K562 (cell line): ENCODE data around the gene AMPD3. TPM values are rescaled to one million over a fixed set of nuclear protein-coding genes. Genes with fewer than 3 reads are reported as not detected.

ENCODE experiments used
- ARHGAP35 ChIP-seq: fragments of 450-650 bp; IDR thresholded peaks from 2 replicates; pipeline ENCODE4 v1.6.1; 2018; ENCODE audit not compliant: partially characterized antibody
- ASH1L ChIP-seq: fragments of 450-650 bp; IDR thresholded peaks from 2 replicates; pipeline ENCODE4 v1.6.1; 2018; ENCODE audit warnings: borderline replicate concordance, mild to moderate bottlenecking, low read depth; ENCODE audit not compliant: partially characterized antibody
- BRF2 ChIP-seq: IDR thresholded peaks from 3 replicates; pipeline ENCODE4 v1.6.1; 2011; ENCODE audit warnings: borderline replicate concordance, mild to moderate bottlenecking; ENCODE audit not compliant: insufficient read length, insufficient read depth
- CAMTA2 ChIP-seq: fragments of 250-450 bp; sonication (Bioruptor Pico); conservative IDR thresholded peaks from 2 replicates; pipeline ENCODE4 v1.5.1; 2022
- CCNT2 ChIP-seq: IDR thresholded peaks from 2 replicates; pipeline ENCODE4 v1.6.1; 2011; ENCODE audit warnings: borderline replicate concordance, low read depth, mild to moderate bottlenecking, moderate library complexity, mixed read lengths, low read length; ENCODE audit not compliant: insufficient read length; ENCODE audit errors: extremely low read depth
- GTF2B ChIP-seq: IDR thresholded peaks from 2 replicates; pipeline ENCODE4 v1.6.1; 2011; ENCODE audit not compliant: insufficient read length; ENCODE audit errors: extremely low read depth
- HNRNPUL1 ChIP-seq: fragments of 200-400 bp; formaldehyde crosslinking; IDR thresholded peaks from 2 replicates; pipeline ENCODE4 v1.6.1; 2017; ENCODE audit warnings: low read length
- LCOR ChIP-seq: sonication (generic); formaldehyde crosslinking; IDR thresholded peaks from 2 replicates; pipeline ENCODE4 v1.8.0; 2022; ENCODE audit warnings: mild to moderate bottlenecking, missing genetic modification reagents
- POLR2B ChIP-seq: fragments of 450-650 bp; IDR thresholded peaks from 2 replicates; pipeline ENCODE4 v1.6.1; 2018; ENCODE audit warnings: low read depth; ENCODE audit not compliant: partially characterized antibody
- SNIP1 ChIP-seq: fragments of 450-650 bp; IDR thresholded peaks from 2 replicates; pipeline ENCODE4 v1.7.1; 2017; ENCODE audit warnings: low read depth, mild to moderate bottlenecking
- UBTF ChIP-seq, 2 experiments: IDR thresholded peaks; 2 replicates each; pipeline ENCODE4 v1.6.1; 2012; ENCODE audit warnings: improper control_type of control experiment in 2 of 2, low read depth in 2 of 2, low read length in 2 of 2, borderline replicate concordance in 1 of 2
- ZBTB1 ChIP-seq: sonication (generic); formaldehyde crosslinking; IDR thresholded peaks from 2 replicates; pipeline ENCODE4 v1.8.1; 2023; ENCODE audit warnings: missing genetic modification reagents, low read depth, mild to moderate bottlenecking, borderline replicate concordance
- ZNF274 ChIP-seq: IDR thresholded peaks from 2 replicates; pipeline ENCODE4 v1.6.1; 2011; ENCODE audit warnings: low read depth, mild to moderate bottlenecking, low read length, moderate library complexity, borderline replicate concordance
- ZNF398 ChIP-seq: fragments of 250-450 bp; sonication (Bioruptor Pico); IDR thresholded peaks from 2 replicates; pipeline ENCODE4 v1.8.0; 2021; ENCODE audit warnings: moderate library complexity, mild to moderate bottlenecking, inconsistent platforms
- ZNF41 ChIP-seq: fragments of 250-450 bp; sonication (Bioruptor Pico); conservative IDR thresholded peaks from 2 replicates; pipeline ENCODE4 v1.4.0; 2020; ENCODE audit warnings: mild to moderate bottlenecking
- ZNF561 ChIP-seq: fragments of 450-650 bp; formaldehyde crosslinking; conservative IDR thresholded peaks from 2 replicates; pipeline ENCODE4 v1.4.0; 2020; ENCODE audit warnings: mild to moderate bottlenecking, moderate library complexity
- ZNF717 ChIP-seq: fragments of 250-450 bp; sonication (Bioruptor Pico); IDR thresholded peaks from 2 replicates; pipeline ENCODE4 v1.5.0; 2021
- ZNF77 ChIP-seq: fragments of 250-450 bp; sonication (Bioruptor Pico); IDR thresholded peaks from 2 replicates; pipeline ENCODE4 v1.5.0; 2020
- polyA plus RNA-seq, 8 experiments: library from polyadenylated mRNA; depleted of rRNA in 4 of 8; stranded (reverse) in 5 of 8; unstranded in 3 of 8; fragments of >200 nt; fragmentation: Nextera tagmentation in 2 of 8; fragmentation: Illumina TruSeq in 1 of 8; extraction: Ambion mirVana in 2 of 8; extraction: Trizol in 1 of 8; gene quantifications; 2 replicates each; pipeline versions ENCODE4 v1.2.1 to v1.2.3, GENCODE V29; 2011 to 2014; ENCODE audit warnings: inconsistent platforms in 1 of 8, missing spikeins in 1 of 8
- total RNA-seq, 7 experiments: library from RNA; depleted of rRNA in 6 of 7; stranded (reverse); fragments of >200 nt in 6 of 7; fragmentation: Illumina TruSeq in 2 of 7; extraction: Trizol in 2 of 7; gene quantifications; 2 replicates each; pipeline versions ENCODE4 v1.2.1 to v1.2.3, GENCODE V29; 2011 to 2021; ENCODE audit warnings: low replicate concordance in 1 of 7
- TF ChIP-seq, protein P1 (sequence below): sonication (generic); formaldehyde crosslinking; IDR thresholded peaks from 2 replicates; pipeline ENCODE4 v1.9.0; 2022; ENCODE audit warnings: mild to moderate bottlenecking, missing genetic modification reagents
- TF ChIP-seq, protein P2 (sequence below): fragments of 450-650 bp; IDR thresholded peaks from 2 replicates; pipeline ENCODE4 v1.6.1; 2016; ENCODE audit warnings: low read depth, mild to moderate bottlenecking, moderate library complexity

AMPD3 gene
- total and polyA plus RNA-seq, 9 of the 15 experiments (the other 6 are each of a cell fraction or from before 2014, with no cell fraction given): 4.4 to 23.6 (median 11.2) TPM

DNA sequence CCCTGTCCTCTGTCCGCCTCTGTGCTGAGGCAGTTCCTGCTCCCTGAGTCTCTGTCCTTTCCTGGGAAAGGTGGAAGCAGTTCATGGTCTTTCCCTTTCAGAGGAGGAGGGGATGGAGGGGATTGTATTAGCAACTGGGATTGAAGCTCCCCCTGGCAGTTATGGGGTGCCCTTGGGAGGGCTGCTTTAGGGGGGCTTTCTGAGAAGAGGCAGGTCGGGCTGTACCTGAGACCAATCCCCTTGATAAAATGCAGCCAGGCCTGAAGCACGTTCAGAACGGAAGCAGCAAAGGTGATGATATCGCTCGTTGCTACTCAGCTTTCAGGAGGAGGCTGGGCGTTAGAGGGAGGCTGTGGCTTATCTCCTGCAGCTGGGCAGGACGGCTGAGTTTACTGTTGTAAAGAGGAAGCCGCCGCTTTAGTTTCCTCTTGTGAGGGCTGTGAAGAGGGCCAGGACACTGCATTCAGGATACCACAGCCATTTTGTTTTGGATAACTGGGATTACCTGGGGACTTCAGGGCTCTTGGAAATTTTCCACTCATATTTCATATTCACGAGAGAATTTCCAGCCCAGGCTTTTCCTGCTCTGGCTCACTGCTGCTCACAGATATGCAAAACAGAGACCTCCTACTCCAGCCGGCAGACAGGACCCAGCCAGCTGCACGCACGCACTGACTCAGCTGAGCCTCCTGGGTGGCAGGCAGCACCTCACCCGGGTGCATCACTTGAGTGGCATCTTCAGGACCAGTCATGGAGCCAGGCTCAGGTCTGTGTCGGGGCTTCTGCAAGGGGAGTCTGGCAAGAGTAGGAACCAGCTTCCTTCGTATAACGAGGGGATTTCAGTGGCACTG, 798 bp downstream of the AMPD3 start (continued):
- no peak for TF ChIP-seq GTF2B
- no peak for TF ChIP-seq LCOR (CRISPR knock-in tag)
- TF ChIP-seq SNIP1: no peak
- no peak for TF ChIP-seq ZNF561 (CRISPR knock-in tag)
- TF ChIP-seq ZNF77 (CRISPR knock-in tag): no peak
- TF ChIP-seq ASH1L: no peak
- no peak for TF ChIP-seq CAMTA2 (CRISPR knock-in tag)
- no peak for TF ChIP-seq ZNF717 (CRISPR knock-in tag)
- TF ChIP-seq POLR2B: peak; percentile 35
- no peak for TF ChIP-seq BRF2
- TF ChIP-seq, protein P1, sequence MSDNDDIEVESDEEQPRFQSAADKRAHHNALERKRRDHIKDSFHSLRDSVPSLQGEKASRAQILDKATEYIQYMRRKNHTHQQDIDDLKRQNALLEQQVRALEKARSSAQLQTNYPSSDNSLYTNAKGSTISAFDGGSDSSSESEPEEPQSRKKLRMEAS: peak; percentile 18; the same call in 1 of the 2 replicates
- TF ChIP-seq ZNF274: no peak
- no peak for TF ChIP-seq ARHGAP35
- TF ChIP-seq HNRNPUL1: no peak
- TF ChIP-seq CCNT2: peak; percentile 47
- no peak for TF ChIP-seq ZBTB1
- no peak for TF ChIP-seq ZNF41 (CRISPR knock-in tag)
- TF ChIP-seq, protein P2, sequence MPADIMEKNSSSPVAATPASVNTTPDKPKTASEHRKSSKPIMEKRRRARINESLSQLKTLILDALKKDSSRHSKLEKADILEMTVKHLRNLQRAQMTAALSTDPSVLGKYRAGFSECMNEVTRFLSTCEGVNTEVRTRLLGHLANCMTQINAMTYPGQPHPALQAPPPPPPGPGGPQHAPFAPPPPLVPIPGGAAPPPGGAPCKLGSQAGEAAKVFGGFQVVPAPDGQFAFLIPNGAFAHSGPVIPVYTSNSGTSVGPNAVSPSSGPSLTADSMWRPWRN: no peak
- TF ChIP-seq ZNF398 (CRISPR knock-in tag): no peak
- TF ChIP-seq UBTF (IDR thresholded peaks at IDR 0.05; ENCODE audit: borderline replicate concordance in 1 of 2, low read depth in 2 of 2, low read length in 2 of 2): peak; percentile 53 to 82; a peak in 2 of 4 replicates
